ENCODE data around the gene RASSF8. TPM values are rescaled to one million over a fixed set of nuclear protein-coding genes. Genes with fewer than 3 reads are reported as not detected.

RASSF8 gene
- total RNA-seq, 1 donor: 97.4 TPM

DNA sequence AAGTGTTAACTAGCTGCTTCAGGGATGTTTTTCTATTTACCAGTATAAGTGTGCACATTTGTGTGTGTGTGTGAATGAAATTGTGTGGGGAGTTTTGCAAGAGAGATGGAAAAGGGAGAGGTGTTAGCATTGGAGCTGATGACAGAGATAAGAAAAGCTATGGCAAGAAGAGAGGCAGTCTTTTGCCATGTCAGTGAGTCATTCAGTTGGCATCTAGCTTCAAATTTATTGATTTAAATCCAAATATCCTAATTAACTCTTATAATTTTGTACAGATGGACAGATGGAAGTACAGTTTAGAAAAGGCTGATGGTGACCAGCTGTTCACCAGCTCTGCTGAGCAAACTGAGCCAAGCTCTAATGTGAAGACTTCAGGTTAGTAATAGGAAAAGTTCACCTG lies 169.7 kb downstream of the RASSF8 start:
- no peak overlapping the region for H3K27ac ChIP-seq (ENCODE audit: low read depth, low read length)
- peaks cover 19% of the 10 kb centered on the region for H3K4me1 ChIP-seq (ENCODE audit: insufficient read depth, low read length)
- H3K4me2 ChIP-seq (ENCODE audit: insufficient read depth, low read length): no peak overlapping the region
- peaks cover 43% of the 10 kb centered on the region for H3K27me3 ChIP-seq (ENCODE audit: insufficient read depth, low read length)
- no peaks in the 10 kb centered on the region for H3K36me3 ChIP-seq (ENCODE audit: insufficient read depth, low read length)
- no peaks in the 10 kb centered on the region for H3K9me3 ChIP-seq (ENCODE audit: low read depth, low read length)
- no peak for DNase-seq (ENCODE audit: insufficient read length, low spot score, missing footprints)
- no peaks in the 10 kb centered on the region for H4K20me1 ChIP-seq (ENCODE audit: insufficient read depth, low read length)
- H3K79me2 ChIP-seq (ENCODE audit: insufficient read depth, low read length): no peaks in the 10 kb centered on the region
- H2AFZ ChIP-seq (ENCODE audit: low read length): no peak overlapping the region
- H3K4me3 ChIP-seq (ENCODE audit: insufficient read depth, low read length): no peak overlapping the region
- TF ChIP-seq, protein P1, sequence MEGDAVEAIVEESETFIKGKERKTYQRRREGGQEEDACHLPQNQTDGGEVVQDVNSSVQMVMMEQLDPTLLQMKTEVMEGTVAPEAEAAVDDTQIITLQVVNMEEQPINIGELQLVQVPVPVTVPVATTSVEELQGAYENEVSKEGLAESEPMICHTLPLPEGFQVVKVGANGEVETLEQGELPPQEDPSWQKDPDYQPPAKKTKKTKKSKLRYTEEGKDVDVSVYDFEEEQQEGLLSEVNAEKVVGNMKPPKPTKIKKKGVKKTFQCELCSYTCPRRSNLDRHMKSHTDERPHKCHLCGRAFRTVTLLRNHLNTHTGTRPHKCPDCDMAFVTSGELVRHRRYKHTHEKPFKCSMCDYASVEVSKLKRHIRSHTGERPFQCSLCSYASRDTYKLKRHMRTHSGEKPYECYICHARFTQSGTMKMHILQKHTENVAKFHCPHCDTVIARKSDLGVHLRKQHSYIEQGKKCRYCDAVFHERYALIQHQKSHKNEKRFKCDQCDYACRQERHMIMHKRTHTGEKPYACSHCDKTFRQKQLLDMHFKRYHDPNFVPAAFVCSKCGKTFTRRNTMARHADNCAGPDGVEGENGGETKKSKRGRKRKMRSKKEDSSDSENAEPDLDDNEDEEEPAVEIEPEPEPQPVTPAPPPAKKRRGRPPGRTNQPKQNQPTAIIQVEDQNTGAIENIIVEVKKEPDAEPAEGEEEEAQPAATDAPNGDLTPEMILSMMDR (IDR thresholded peaks at IDR 0.05; ENCODE audit: extremely low read depth, low read depth, low read length): no peak

Other genes starting within 250 kb of the RASSF8 start
- 4.3 and 4.7 TPM in 2 replicates for gene BHLHE41, start 166.4 kb downstream of the RASSF8 start, total RNA-seq
- 9.8 and 18.9 TPM in 2 replicates for gene SSPN, start 236.9 kb downstream of the RASSF8 start, total RNA-seq